PFSK-1 (cell line): ENCODE data around the gene ZBTB38.

Experiments
- FOXP2 ChIP-seq: optimal IDR thresholded peaks from 2 replicates; pipeline ENCODE3; 2011; ENCODE audit warnings: borderline replicate concordance, control low read depth, inconsistent platforms; ENCODE audit not compliant: insufficient read depth; ENCODE audit errors: extremely low read length, extremely low read depth
- POLR2AphosphoS5 ChIP-seq: IDR thresholded peaks from 2 replicates; pipeline ENCODE4 v1.6.1; 2012; ENCODE audit warnings: low read depth, mild to moderate bottlenecking, control low read depth, low read length, moderate library complexity
- REST ChIP-seq, 2 experiments: IDR thresholded peaks; 2 replicates each; pipeline versions ENCODE4 v1.6.1 to v1.8.0; 2011 to 2012; ENCODE audit warnings: low read depth in 2 of 2, low read length in 2 of 2, control low read depth in 1 of 2, inconsistent platforms in 1 of 2, mild to moderate bottlenecking in 1 of 2, moderate library complexity in 1 of 2; ENCODE audit not compliant: insufficient read depth in 1 of 2
- SIN3A ChIP-seq: IDR thresholded peaks from 2 replicates; pipeline ENCODE4 v1.6.1; 2012; ENCODE audit warnings: mild to moderate bottlenecking, low read length, moderate library complexity, borderline replicate concordance; ENCODE audit not compliant: insufficient read depth
- TAF1 ChIP-seq: IDR thresholded peaks from 2 replicates; pipeline ENCODE4 v1.6.1; 2012; ENCODE audit warnings: low read length, control low read depth, borderline replicate concordance; ENCODE audit not compliant: insufficient read depth

ZBTB38 gene

GRCh38 chr3:141346007-141346406, 22.3 kb upstream of the ZBTB38 start:
- no peak for TF ChIP-seq SIN3A
- no peak for TF ChIP-seq REST (IDR thresholded peaks at IDR 0.05; ENCODE audit: insufficient read depth in 1 of 2, low read depth in 2 of 2, low read length in 2 of 2)
- no peak for TF ChIP-seq TAF1
- no peak for TF ChIP-seq FOXP2
- TF ChIP-seq POLR2AphosphoS5, result no peak

- TF ChIP-seq FOXP2 (no peak), TAF1 (no peak), SIN3A (no peak), REST (IDR thresholded peaks at IDR 0.05; ENCODE audit: insufficient read depth in 1 of 2, low read depth in 2 of 2, low read length in 2 of 2) (no peak), POLR2AphosphoS5 (no peak)
These were observed 21.9 kb upstream of the ZBTB38 start for GRCh38 chr3:141346418-141346817.

- TF ChIP-seq REST (IDR thresholded peaks at IDR 0.05; ENCODE audit: insufficient read depth in 1 of 2, low read depth in 2 of 2, low read length in 2 of 2) (no peak), SIN3A (no peak), FOXP2 (no peak), TAF1 (no peak), POLR2AphosphoS5 (no peak)
These were observed 21.5 kb upstream of the ZBTB38 start for GRCh38 chr3:141346839-141347238.

- TF ChIP-seq TAF1, result no peak
- no peak for TF ChIP-seq FOXP2
- TF ChIP-seq POLR2AphosphoS5, result no peak
- no peak for TF ChIP-seq SIN3A
- no peak for TF ChIP-seq REST (IDR thresholded peaks at IDR 0.05; ENCODE audit: insufficient read depth in 1 of 2, low read depth in 2 of 2, low read length in 2 of 2)
These were observed 19.5 kb upstream of the ZBTB38 start for GRCh38 chr3:141348837-141349236.

- no peak for TF ChIP-seq FOXP2
- TF ChIP-seq TAF1, result no peak
- TF ChIP-seq REST (IDR thresholded peaks at IDR 0.05; ENCODE audit: insufficient read depth in 1 of 2, low read depth in 2 of 2, low read length in 2 of 2), result no peak
These were observed 18.6 kb upstream of the ZBTB38 start for GRCh38 chr3:141349711-141350110.
